NCI-H146 (cell line): Measurements from ENCODE around the gene ERBB3.

Source experiments
- DNase-seq: peaks from one replicate; lab custom pipeline; 2025; lab: John Stamatoyannopoulos, UW

The ERBB3 gene

GRCh38 chr12:56080556-56081138 is 682 bp downstream of the ERBB3 start:
- DNase-seq = no peak

GRCh38 chr12:56081393-56082347 is 1.7 kb downstream of the ERBB3 start:
- DNase-seq = no peak

GRCh38 chr12:56082382-56082781 is 2.4 kb downstream of the ERBB3 start:
- no peak for DNase-seq

GRCh38 chr12:56082967-56083366 is 3.0 kb downstream of the ERBB3 start:
- DNase-seq = no peak

GRCh38 chr12:56084958-56085543 is 5.1 kb downstream of the ERBB3 start:
- peak; percentile 18 for DNase-seq

- no peak for DNase-seq
These were observed 6.1 kb downstream of the ERBB3 start for GRCh38 chr12:56086096-56086495.

GRCh38 chr12:56086608-56087007 is 6.6 kb downstream of the ERBB3 start:
- DNase-seq = no peak

GRCh38 chr12:56087220-56087619 is 7.3 kb downstream of the ERBB3 start:
- no peak for DNase-seq

GRCh38 chr12:56097738-56098137 is 17.8 kb downstream of the ERBB3 start:
- no peak for DNase-seq

GRCh38 chr12:56098592-56098991 is 18.6 kb downstream of the ERBB3 start:
- DNase-seq = no peak

GRCh38 chr12:56099787-56100186 is 19.8 kb downstream of the ERBB3 start:
- DNase-seq = no peak

GRCh38 chr12:56101045-56101444 is 21.1 kb downstream of the ERBB3 start:
- no peak for DNase-seq

GRCh38 chr12:56102683-56103065 is 22.7 kb downstream of the ERBB3 start:
- DNase-seq = no peak

- DNase-seq = no peak
These were observed 23.2 kb downstream of the ERBB3 start for GRCh38 chr12:56103066-56103711.

GRCh38 chr12:56103823-56104108 is 23.8 kb downstream of the ERBB3 start:
- DNase-seq = no peak

- DNase-seq = peak; percentile 100
These were observed 24.3 kb downstream of the ERBB3 start, which contains the start of gene PA2G4 for GRCh38 chr12:56104109-56104814. TSS of gene PA2G4 (plus strand) at chr12:56104559. CDS start at chr12:56104738, 179 bp downstream.

- DNase-seq = peak; percentile 34
These were observed 25.0 kb downstream of the ERBB3 start for GRCh38 chr12:56104815-56105608.

GRCh38 chr12:56105609-56105902 is 25.6 kb downstream of the ERBB3 start:
- no peak for DNase-seq

- no peak for DNase-seq
These were observed 27.3 kb downstream of the ERBB3 start for GRCh38 chr12:56107242-56107641.

GRCh38 chr12:56110571-56110970 is 30.6 kb downstream of the ERBB3 start:
- no peak for DNase-seq

GRCh38 chr12:56114084-56114483 is 34.1 kb downstream of the ERBB3 start:
- no peak for DNase-seq
